Measurements from ENCODE around the gene S100A16. TPM values are rescaled to one million over a fixed set of nuclear protein-coding genes. Genes with fewer than 3 reads are reported as not detected.
A peak's percentile ranks its signal among the peaks of the same experiment; 100 is the strongest.

The S100A16 gene
- total RNA-seq, 3 donors from 2014 or later, result 52.0 to 154 (median 102) TPM

GRCh38 chr1:153631047-153632022, 18.4 kb upstream of the S100A16 start:
- no peak for DNase-seq (ENCODE audit: low spot score in 2 of 2)
- TF ChIP-seq POLR2AphosphoS5 (IDR thresholded peaks at IDR 0.05), result no peak
- TF ChIP-seq CTCF (IDR thresholded peaks at IDR 0.05), result no peak
- no peak for TF ChIP-seq POLR2A (IDR thresholded peaks at IDR 0.05)
- H3K9me3 ChIP-seq, result no peaks in the 10 kb centered on the region
- H3K4me1 ChIP-seq, result peaks cover 0 to 3% of the 10 kb centered on the region in 2 donors
- peak overlapping the region; percentile 96 to 97 for H3K27ac ChIP-seq
- H3K27me3 ChIP-seq, result no peaks in the 10 kb centered on the region
- H3K36me3 ChIP-seq, result no peaks in the 10 kb centered on the region
- intact Hi-C loops (cut with DNase I; ENCODE audit: low total_unique reads), result no loop called here
- no peak overlapping the region for H3K4me3 ChIP-seq

GRCh38 chr1:153630384-153630783, 17.4 kb upstream of the S100A16 start:
- peak overlapping the region; percentile 96 to 97 for H3K27ac ChIP-seq
- no peaks in the 10 kb centered on the region for H3K27me3 ChIP-seq
- TF ChIP-seq POLR2AphosphoS5 (IDR thresholded peaks at IDR 0.05), result no peak
- no peak for TF ChIP-seq CTCF (IDR thresholded peaks at IDR 0.05)
- no peak for TF ChIP-seq POLR2A (IDR thresholded peaks at IDR 0.05)
- H3K4me1 ChIP-seq, result peaks cover 0 to 3% of the 10 kb centered on the region in 2 donors
- no peaks in the 10 kb centered on the region for H3K9me3 ChIP-seq
- DNase-seq (ENCODE audit: low spot score in 2 of 2), result no peak
- intact Hi-C loops (cut with DNase I; ENCODE audit: low total_unique reads), result no loop called here
- no peaks in the 10 kb centered on the region for H3K36me3 ChIP-seq
- no peak overlapping the region for H3K4me3 ChIP-seq

- Histone ChIP-seq H3K4me3 (no peak overlapping the region), H3K27me3 (no peaks in the 10 kb centered on the region), H3K36me3 (no peaks in the 10 kb centered on the region), H3K4me1 (peaks cover 0 to 3% of the 10 kb centered on the region in 2 donors), H3K27ac (peak overlapping the region; percentile 96 to 97), H3K9me3 (no peaks in the 10 kb centered on the region)
- intact Hi-C loops (cut with DNase I; ENCODE audit: low total_unique reads), result loop anchor here (10.0 kb wide), 1 partner anchor 55 kb away; no protein-coding TSS in a partner anchor
- TF ChIP-seq POLR2AphosphoS5 (IDR thresholded peaks at IDR 0.05), result no peak
- TF ChIP-seq CTCF (IDR thresholded peaks at IDR 0.05), result no peak
- TF ChIP-seq POLR2A (IDR thresholded peaks at IDR 0.05), result no peak
- no peak for DNase-seq (ENCODE audit: low spot score in 2 of 2)
These were observed 17.0 kb upstream of the S100A16 start for GRCh38 chr1:153629971-153630370.

- Histone ChIP-seq H3K27me3 (no peaks in the 10 kb centered on the region), H3K27ac (peak overlapping the region; percentile 96 to 97), H3K4me1 (peaks cover 0 to 3% of the 10 kb centered on the region in 2 donors), H3K4me3 (peak overlapping the region in 1 of 3 donors; percentile 74), H3K36me3 (no peaks in the 10 kb centered on the region), H3K9me3 (no peaks in the 10 kb centered on the region)
- no peak for DNase-seq (ENCODE audit: low spot score in 2 of 2)
- TF ChIP-seq CTCF (IDR thresholded peaks at IDR 0.05) (no peak), POLR2AphosphoS5 (IDR thresholded peaks at IDR 0.05) (no peak), POLR2A (IDR thresholded peaks at IDR 0.05) (no peak)
- intact Hi-C loops (cut with DNase I; ENCODE audit: low total_unique reads), result loop anchor here (10.0 kb wide), 1 partner anchor 55 kb away; no protein-coding TSS in a partner anchor
These were observed 16.4 kb upstream of the S100A16 start for GRCh38 chr1:153629343-153629665.
